ENCODE data around the gene ATP2A1. TPM values are rescaled to one million over a fixed set of nuclear protein-coding genes. Genes with fewer than 3 reads are reported as not detected.
A peak's percentile ranks its signal among the peaks of the same experiment; 100 is the strongest.

The ATP2A1 gene
- total and polyA plus RNA-seq, 2 of the 13 experiments (the other 11 are each of a cell fraction or from before 2014, with no cell fraction given), result 3.2 to 12.5 TPM

GRCh38 chr16:28925386-28926228, 47.3 kb downstream of the ATP2A1 start:
- CTCF ChIA-PET (ENCODE audit: low intra/inter-chr PET ratio, low total read pairs), result no interaction called here
- Histone ChIP-seq H3K4me3 (replicated peaks in 1 of 3; ENCODE audit: insufficient read depth in 1 of 3, low read depth in 2 of 3, low read length in 3 of 3) (peak overlapping the region; percentile 84 to 99 (median 87)), H3K9ac (ENCODE audit: insufficient read depth, low read depth, low read length) (peak overlapping the region; percentile 82), H3K4me1 (ENCODE audit: insufficient read depth, low read length) (peaks cover 72% of the 10 kb centered on the region), H3K4me2 (ENCODE audit: low read depth, low read length) (peak overlapping the region; percentile 98), H3K36me3 (replicated peaks in 1 of 2; ENCODE audit: control insufficient read depth in 1 of 2, insufficient read depth in 2 of 2, low read length in 2 of 2) (no peaks in the 10 kb centered on the region), H2AFZ (ENCODE audit: low read length) (no peak overlapping the region), H4K20me1 (ENCODE audit: insufficient read depth, low read length) (no peaks in the 10 kb centered on the region; the same call in 1 of the 2 replicates), H3K9me3 (ENCODE audit: low read length) (no peaks in the 10 kb centered on the region), H3K27ac (ENCODE audit: extremely low read length, insufficient read depth, low read length) (peak overlapping the region; percentile 89), H3K79me2 (ENCODE audit: insufficient read depth, low read length) (no peaks in the 10 kb centered on the region), H3K27me3 (ENCODE audit: control insufficient read depth in 1 of 2, insufficient read depth in 2 of 2, low read length in 2 of 2) (no peaks in the 10 kb centered on the region)
- 4% methylated on average over 29 of the region's 48 CpGs for WGBS (ENCODE audit: low lambda C conversion rate)
- POLR2A ChIA-PET, result interaction anchor here (0.6 to 5.7 kb wide), 6 partner anchors 10 to 62 kb away, joined by 3 to 77 read pairs (median 5); partner anchors contain the start of genes NFATC2IP and SH2B1
- FAIRE-seq, result peak; percentile 56
- no TSS peak for BruUV-seq (replicated peaks)
- DNase-seq (ENCODE audit: low spot score), result peak; percentile 73
- intact Hi-C loops (cut with micrococcal nuclease; ENCODE audit: unreplicated experiment), result loop anchor here (5.0 kb wide), 2 partner anchors 38 to 78 kb away; partner anchors contain the start of gene TUFM
- in situ Hi-C loops (cut with HindIII; ENCODE audit: extremely low pct_ligation_motif_present, low pct_unique_long_range_greater_than_20kb), result no loop called here
- peak; percentile 76 for ATAC-seq
- TF ChIP-seq NFATC3 (CRISPR knock-in tag; IDR thresholded peaks at IDR 0.05) (no peak), ZNF441 (CRISPR knock-in tag; IDR thresholded peaks at IDR 0.05; ENCODE audit: borderline replicate concordance) (peak; percentile 65), MXD1 (CRISPR knock-in tag; IDR thresholded peaks at IDR 0.05) (peak; percentile 72; the same call in 1 of the 2 replicates), ZNF800 (CRISPR knock-in tag; IDR thresholded peaks at IDR 0.05) (peak; percentile 60; the same call in 1 of the 2 replicates), KMT2A (CRISPR knock-in tag; IDR thresholded peaks at IDR 0.05) (0 out of 2 replicates have a peak, but pooled peaks have one; percentile 43), ZNF20 (CRISPR knock-in tag; IDR thresholded peaks at IDR 0.05) (no peak), ZFP91 (CRISPR knock-in tag; IDR thresholded peaks at IDR 0.05; ENCODE audit: borderline replicate concordance) (peak; percentile 81; the same call in 1 of the 2 replicates), AHDC1 (CRISPR knock-in tag; IDR thresholded peaks at IDR 0.05; ENCODE audit: borderline replicate concordance) (peak; percentile 38; the same call in 1 of the 2 replicates), ZBTB2 (CRISPR knock-in tag; IDR thresholded peaks at IDR 0.05; ENCODE audit: low read depth) (no peak), KAT2B (IDR thresholded peaks at IDR 0.05; ENCODE audit: borderline replicate concordance, low read depth, low read length) (no peak)

All from HepG2 (cell line).